GM19239 (cell line): ENCODE data around the gene ERG.

ENCODE experiments used
- DNase-seq: peaks from one replicate; pipeline ENCODE4 v3.0.0; 2011; ENCODE audit warnings: low spot score; ENCODE audit not compliant: insufficient read length
- FAIRE-seq: peaks from 2 replicates; lab custom pipeline; 2011; peaks lifted over from hg19 to GRCh38; lab: Jason Lieb, UNC

The ERG gene

DNA sequence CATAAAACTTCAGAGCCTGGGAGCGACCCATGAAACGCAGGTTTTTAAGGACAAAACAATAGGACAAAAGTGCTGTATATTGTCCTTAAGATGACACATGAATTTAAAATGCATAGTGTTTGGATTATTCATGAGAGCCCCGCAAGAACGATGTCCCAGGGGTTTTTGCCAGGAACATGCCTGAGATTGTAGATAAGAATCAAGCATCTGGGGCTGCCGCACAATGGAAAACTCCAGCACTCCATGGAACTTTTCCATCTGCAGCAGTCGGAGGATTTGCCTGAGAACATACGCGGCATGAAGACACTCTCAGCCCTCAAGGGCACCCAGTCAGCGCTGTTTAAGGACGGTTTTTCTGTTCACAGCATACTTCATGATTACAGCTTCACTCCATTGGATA lies 5.3 kb upstream of the ERG start:
- no peak for FAIRE-seq
- no peak for DNase-seq

GRCh38 chr21:38500073-38500472 lies 1.8 kb upstream of the ERG start:
- DNase-seq: no peak
- FAIRE-seq: no peak

DNA sequence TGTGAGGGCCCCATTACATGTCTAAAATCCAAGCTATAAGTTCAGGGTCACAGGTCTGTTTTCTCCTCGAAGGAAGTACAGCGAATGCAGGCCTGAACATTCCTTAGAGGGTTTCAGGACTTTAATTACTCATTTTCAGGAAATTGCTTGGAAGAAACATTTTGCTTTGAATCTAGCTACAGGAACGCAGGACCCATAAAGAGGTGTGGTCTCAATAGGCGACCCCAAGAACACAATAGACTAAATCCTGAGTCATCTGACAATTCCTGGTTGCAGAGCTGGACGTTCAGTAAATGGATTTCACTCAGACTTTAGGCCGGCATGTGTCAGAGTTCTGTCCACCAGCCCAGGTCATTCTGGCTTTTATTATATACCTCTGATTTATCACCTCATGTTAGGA lies 1.0 kb upstream of the ERG start:
- DNase-seq: no peak
- FAIRE-seq: no peak

- FAIRE-seq (no peak), DNase-seq (no peak)
These were observed 2.1 kb downstream of the ERG start for GRCh38 chr21:38496224-38496623.

DNA sequence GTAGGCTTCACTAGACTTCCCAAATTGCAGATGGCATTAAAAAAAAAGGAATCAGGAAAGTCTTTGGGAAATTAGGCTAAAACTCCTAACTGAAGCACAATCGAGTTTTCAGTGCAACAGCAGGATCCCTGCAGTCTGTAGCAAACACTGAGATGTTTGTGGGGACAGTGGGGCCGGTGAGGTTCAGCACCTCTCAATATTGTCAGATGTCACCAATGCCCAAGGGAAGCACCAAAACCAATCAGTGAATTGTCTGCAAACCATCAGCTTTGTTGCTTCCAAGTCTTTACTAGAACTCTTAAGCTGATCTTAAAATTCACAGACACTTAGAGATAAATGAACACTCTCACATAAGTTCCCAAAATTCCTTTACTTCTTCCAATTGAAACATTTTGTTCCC lies 2.6 kb downstream of the ERG start:
- no peak for DNase-seq
- no peak for FAIRE-seq

- FAIRE-seq (no peak), DNase-seq (no peak)
These were observed 3.0 kb downstream of the ERG start for GRCh38 chr21:38495242-38495641.

DNA sequence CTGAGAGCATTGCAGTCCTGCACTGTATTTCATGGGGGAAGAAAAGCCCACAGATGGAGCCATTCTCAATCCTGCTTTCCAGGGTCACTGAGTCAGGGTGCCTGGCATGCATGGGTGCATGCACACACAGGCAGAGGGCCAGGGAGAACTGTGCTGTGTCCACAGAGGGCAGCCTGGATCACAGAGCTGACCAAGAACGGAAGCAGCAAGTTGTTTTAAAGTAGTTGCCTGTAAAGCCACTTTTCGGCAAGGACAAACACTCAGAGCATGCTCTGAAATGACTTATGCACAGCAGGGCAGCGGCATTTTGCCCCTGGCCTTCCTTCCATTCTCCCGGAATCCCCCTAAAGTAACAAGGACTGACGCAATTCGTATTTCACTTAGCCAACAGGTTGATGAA lies 3.6 kb downstream of the ERG start:
- DNase-seq (no peak), FAIRE-seq (no peak)

GRCh38 chr21:38494251-38494642 lies 4.0 kb downstream of the ERG start:
- FAIRE-seq (no peak), DNase-seq (no peak)

GRCh38 chr21:38493549-38494250 lies 4.6 kb downstream of the ERG start:
- no peak for DNase-seq
- no peak for FAIRE-seq

DNA sequence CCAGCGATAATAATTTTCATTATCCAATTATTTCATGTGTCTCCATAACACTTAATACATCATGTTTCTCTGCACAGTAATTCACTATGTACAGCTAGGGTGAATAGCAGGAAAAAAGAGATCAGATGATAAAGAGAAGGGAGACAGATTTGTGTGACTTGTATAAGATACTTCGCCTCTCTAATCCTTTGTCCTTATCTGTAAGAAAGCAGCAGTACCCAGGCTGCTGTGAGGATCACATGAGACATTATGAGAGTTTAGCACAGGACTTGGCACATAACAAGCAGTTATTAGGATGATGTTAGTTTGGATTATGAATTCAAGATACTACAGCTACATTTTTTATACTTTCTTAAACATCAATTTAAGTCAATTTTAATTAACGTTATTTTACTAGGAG lies 6.3 kb downstream of the ERG start:
- FAIRE-seq (no peak), DNase-seq (no peak)

- no peak for FAIRE-seq
These were observed 6.7 kb downstream of the ERG start for GRCh38 chr21:38491536-38491935.

GRCh38 chr21:38490411-38491020 lies 7.8 kb downstream of the ERG start:
- no peak for DNase-seq

More at GRCh38 chr21:38491536-38491935, 6.7 kb downstream of the ERG start:
- DNase-seq: no peak

GRCh38 chr21:38489729-38490128 lies 8.5 kb downstream of the ERG start:
- no peak for FAIRE-seq
- DNase-seq: no peak

More at GRCh38 chr21:38490411-38491020, 7.8 kb downstream of the ERG start:
- no peak for FAIRE-seq

DNA sequence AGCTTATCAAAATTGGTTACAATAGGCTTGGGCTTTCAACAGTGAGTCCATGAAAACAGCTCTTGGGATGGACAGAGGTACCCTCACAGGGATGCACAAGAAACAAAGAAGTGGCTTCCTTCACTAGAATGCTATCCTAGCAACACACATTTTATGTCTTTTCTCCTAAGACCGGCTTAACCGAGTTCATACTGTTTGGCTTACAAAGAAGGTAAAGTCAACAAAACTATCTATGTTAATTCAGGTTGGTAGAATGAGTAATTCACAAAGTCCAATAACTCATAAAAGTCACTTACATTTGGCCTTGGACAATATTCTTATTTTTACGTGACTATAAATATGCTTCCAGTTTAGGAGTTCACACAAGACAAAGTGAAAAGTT lies 9.0 kb downstream of the ERG start:
- DNase-seq (no peak), FAIRE-seq (no peak)

GRCh38 chr21:38488640-38489270 lies 9.5 kb downstream of the ERG start:
- no peak for DNase-seq
- no peak for FAIRE-seq

- no peak for FAIRE-seq
- no peak for DNase-seq
These were observed 10.2 kb downstream of the ERG start for GRCh38 chr21:38487901-38488639.

- no peak for DNase-seq
- no peak for FAIRE-seq
These were observed 11.6 kb downstream of the ERG start for GRCh38 chr21:38486706-38487105.

- DNase-seq: no peak
- FAIRE-seq: no peak
These were observed 12.1 kb downstream of the ERG start for GRCh38 chr21:38486221-38486620.

DNA sequence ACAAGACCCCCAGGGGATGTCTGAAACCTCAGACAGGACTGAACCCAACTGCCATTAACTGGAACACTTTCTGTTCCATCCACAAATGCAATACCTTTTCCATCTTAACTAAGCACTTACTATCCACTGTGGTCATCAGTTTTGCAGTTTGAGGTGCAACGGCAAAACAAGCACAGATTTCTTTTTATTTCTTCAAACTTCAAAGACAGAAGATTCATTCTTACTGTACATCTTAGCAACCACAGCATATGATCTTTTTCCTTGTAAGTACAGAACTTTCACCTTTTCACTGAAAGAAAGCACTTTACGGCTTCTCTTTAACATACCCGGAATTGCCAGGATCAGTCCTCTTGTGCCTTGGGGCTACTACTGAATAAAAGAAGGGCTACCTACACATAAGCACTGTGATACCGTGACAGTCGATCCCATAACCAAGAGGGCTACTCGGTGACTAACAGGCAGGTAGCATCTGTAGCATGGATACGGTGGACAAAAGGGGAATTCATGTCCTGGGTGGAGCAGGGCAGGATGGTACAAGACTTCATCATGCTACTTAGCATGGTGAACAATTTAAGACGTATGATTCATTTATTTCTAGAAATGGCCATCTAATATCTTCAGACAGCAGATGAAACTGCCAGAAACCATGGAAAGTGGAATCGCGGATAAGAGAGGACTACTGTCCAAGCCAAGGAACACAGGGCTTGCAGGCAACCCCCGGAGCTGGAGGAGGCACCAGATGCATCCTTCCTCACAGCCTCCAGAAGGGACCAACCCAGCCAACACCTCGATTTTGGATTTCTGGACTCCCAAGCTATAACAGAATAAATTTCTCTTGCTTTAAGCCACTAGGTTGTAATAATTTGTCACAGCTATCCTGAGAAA lies 18.4 kb downstream of the ERG start:
- no peak for FAIRE-seq
- DNase-seq: no peak

DNA sequence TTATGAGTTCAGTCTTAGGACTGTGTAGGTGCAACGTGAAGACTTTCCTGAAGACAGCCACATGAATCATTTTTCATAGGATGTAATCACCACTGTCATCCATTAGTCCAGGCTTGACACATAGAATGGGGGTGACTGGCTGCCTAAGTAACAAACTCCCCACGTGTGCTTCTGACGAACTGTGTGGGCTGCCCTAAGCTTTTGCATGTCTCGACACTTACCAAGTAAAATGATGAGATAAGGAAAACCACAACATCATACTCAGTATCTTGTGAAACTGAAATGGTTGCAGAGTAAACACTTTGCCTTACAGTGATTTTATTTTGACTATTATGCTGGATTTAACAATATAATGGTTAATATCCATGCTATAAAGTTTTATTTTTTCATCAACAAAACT lies 19.5 kb downstream of the ERG start:
- DNase-seq (no peak), FAIRE-seq (no peak)
